Cardiac fibroblast (primary cell): ENCODE results near the gene SIRT7.

Experiments
- DNase-seq, 2 donors: peaks; one replicate each; pipeline versions ENCODE4 v3.0.0 to v3.0.0-alpha.2; 2010; ENCODE audit warnings: low read depth in 2 of 2
- H3K4me3 ChIP-seq, 2 donors: replicated peaks in 1 of 2; 1 replicate in 1 of 2; 2 replicates in 1 of 2; pipeline ENCODE4 v1.5.1; 2011; ENCODE audit warnings: low read depth in 2 of 2, low read length in 2 of 2, mild to moderate bottlenecking in 2 of 2, moderate library complexity in 1 of 2
- TF ChIP-seq, protein P1 (sequence below): IDR thresholded peaks from one replicate; pipeline ENCODE4 v1.5.1; 2011; ENCODE audit warnings: low read depth, mild to moderate bottlenecking, low read length, inconsistent platforms

Gene SIRT7

GRCh38 chr17:81885869-81886548 is 32.0 kb downstream of the SIRT7 start:
- H3K4me3 ChIP-seq: no peak overlapping the region
- TF ChIP-seq, protein P1, sequence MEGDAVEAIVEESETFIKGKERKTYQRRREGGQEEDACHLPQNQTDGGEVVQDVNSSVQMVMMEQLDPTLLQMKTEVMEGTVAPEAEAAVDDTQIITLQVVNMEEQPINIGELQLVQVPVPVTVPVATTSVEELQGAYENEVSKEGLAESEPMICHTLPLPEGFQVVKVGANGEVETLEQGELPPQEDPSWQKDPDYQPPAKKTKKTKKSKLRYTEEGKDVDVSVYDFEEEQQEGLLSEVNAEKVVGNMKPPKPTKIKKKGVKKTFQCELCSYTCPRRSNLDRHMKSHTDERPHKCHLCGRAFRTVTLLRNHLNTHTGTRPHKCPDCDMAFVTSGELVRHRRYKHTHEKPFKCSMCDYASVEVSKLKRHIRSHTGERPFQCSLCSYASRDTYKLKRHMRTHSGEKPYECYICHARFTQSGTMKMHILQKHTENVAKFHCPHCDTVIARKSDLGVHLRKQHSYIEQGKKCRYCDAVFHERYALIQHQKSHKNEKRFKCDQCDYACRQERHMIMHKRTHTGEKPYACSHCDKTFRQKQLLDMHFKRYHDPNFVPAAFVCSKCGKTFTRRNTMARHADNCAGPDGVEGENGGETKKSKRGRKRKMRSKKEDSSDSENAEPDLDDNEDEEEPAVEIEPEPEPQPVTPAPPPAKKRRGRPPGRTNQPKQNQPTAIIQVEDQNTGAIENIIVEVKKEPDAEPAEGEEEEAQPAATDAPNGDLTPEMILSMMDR: no peak
- peak in 1 of 2 donors; percentile 32 for DNase-seq

GRCh38 chr17:81885454-81885853 is 32.5 kb downstream of the SIRT7 start:
- no peak for DNase-seq
- TF ChIP-seq, protein P1: no peak
- H3K4me3 ChIP-seq: no peak overlapping the region

GRCh38 chr17:81884968-81885367 is 33.0 kb downstream of the SIRT7 start:
- H3K4me3 ChIP-seq: no peak overlapping the region
- DNase-seq: no peak
- TF ChIP-seq, protein P1: no peak

DNA sequence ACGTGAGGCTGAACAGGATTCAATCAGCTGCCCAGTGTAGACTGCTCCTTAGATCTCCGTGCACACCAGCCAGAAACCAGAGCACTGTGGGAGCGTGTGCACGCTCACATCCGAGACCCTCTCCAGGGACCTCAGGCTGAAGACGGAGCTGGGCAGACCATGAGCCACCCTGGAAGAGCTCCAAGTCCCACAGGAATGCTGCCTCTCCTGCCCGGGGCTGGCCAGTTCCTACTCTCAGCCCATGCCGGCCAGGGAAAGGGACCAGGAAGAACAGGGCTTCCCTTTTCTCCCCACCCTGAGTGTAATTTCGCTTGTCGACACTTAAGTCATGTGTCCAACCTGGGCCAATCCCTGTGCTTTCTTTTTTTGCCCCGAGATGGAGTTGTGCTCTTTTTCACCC is 33.5 kb downstream of the SIRT7 start:
- no peak overlapping the region for H3K4me3 ChIP-seq
- TF ChIP-seq, protein P1: no peak
- peak; percentile 48 to 59 for DNase-seq

- TF ChIP-seq, protein P1: no peak
- H3K4me3 ChIP-seq: no peak overlapping the region
- DNase-seq: no peak
These were observed 38.9 kb downstream of the SIRT7 start for GRCh38 chr17:81879121-81879520.

- TF ChIP-seq, protein P1: no peak
- DNase-seq: no peak
- no peak overlapping the region for H3K4me3 ChIP-seq
These were observed 39.7 kb downstream of the SIRT7 start for GRCh38 chr17:81878294-81878693.

- no peak for DNase-seq
- no peak overlapping the region for H3K4me3 ChIP-seq
- TF ChIP-seq, protein P1: no peak
These were observed 40.4 kb downstream of the SIRT7 start for GRCh38 chr17:81877569-81877968.
